Forelimb muscle (tissue), 1 donor: ENCODE results near the gene CDKL4. TPM values are rescaled to one million over a fixed set of nuclear protein-coding genes. Genes with fewer than 3 reads are reported as not detected.
"Not testable (repeated sequence)": the region's sequence is repeated elsewhere in the genome, so short reads cannot be mapped to it uniquely, and the experiment has no call there.

ENCODE experiments used
- DNase-seq: peaks from one replicate; pipeline ENCODE4 v3.0.0-alpha.2; 2013; ENCODE audit warnings: low read depth
- polyA plus RNA-seq: library from polyadenylated mRNA; unstranded; fragments of 120-200 nt; gene quantifications from one replicate; pipeline ENCODE4 v1.2.1, GENCODE V29; 2013; ENCODE audit not compliant: insufficient read length

CDKL4 gene
- polyA plus RNA-seq, 1 donor = not detected

GRCh38 chr2:39144416-39144815 lies 99.4 kb downstream of the CDKL4 start:
- no peak for DNase-seq

- no peak for DNase-seq
Measured at GRCh38 chr2:39142904-39143605, 100.7 kb downstream of the CDKL4 start.

GRCh38 chr2:39141334-39142271 lies 102.2 kb downstream of the CDKL4 start:
- DNase-seq = no peak

- not testable (repeated sequence) for DNase-seq
Measured at GRCh38 chr2:39140948-39141333, 102.8 kb downstream of the CDKL4 start.

- DNase-seq = no peak
Measured at GRCh38 chr2:39140322-39140847, 103.4 kb downstream of the CDKL4 start.

- DNase-seq = no peak
Measured at GRCh38 chr2:39139511-39140237, 104.1 kb downstream of the CDKL4 start.

- DNase-seq = no peak
Measured at GRCh38 chr2:39138837-39139211, 104.9 kb downstream of the CDKL4 start.

GRCh38 chr2:39138187-39138836 lies 105.5 kb downstream of the CDKL4 start:
- DNase-seq = not testable (repeated sequence)

- DNase-seq = no peak
Measured at GRCh38 chr2:39136799-39137198, 107.0 kb downstream of the CDKL4 start.

- DNase-seq = no peak
Measured at GRCh38 chr2:39135690-39136259, 108.0 kb downstream of the CDKL4 start.

- no peak for DNase-seq
Measured at GRCh38 chr2:39133215-39133851, 110.4 kb downstream of the CDKL4 start.

- DNase-seq = no peak
Measured at GRCh38 chr2:39128919-39129391, 114.8 kb downstream of the CDKL4 start.

- DNase-seq = no peak
Measured at GRCh38 chr2:39127973-39128372, 115.8 kb downstream of the CDKL4 start.

Other genes with a start within 250 kb of the CDKL4 start
- 29.7 TPM for gene SOS1, start 122.9 kb downstream of the CDKL4 start, polyA plus RNA-seq
- gene MAP4K3, start 193.3 kb upstream of the CDKL4 start, polyA plus RNA-seq = 36.2 TPM